B cell (primary cell): ENCODE results near the gene FRYL. TPM values are rescaled to one million over a fixed set of nuclear protein-coding genes. Genes with fewer than 3 reads are reported as not detected.
"Not testable (repeated sequence)": the region's sequence is repeated elsewhere in the genome, so short reads cannot be mapped to it uniquely, and the experiment has no call there.

Source experiments
- ATAC-seq: fragments of 200-7000 bp; cut with Tn5 transposase; one replicate; pipeline ENCODE4 v1.10.0; 2021; ENCODE audit warnings: low read depth, mild to moderate bottlenecking, moderate number of reproducible peaks, moderate library complexity
- CTCF ChIA-PET: fragments of 350-600 bp; sonication (Branson Sonifier 250); formaldehyde crosslinking; loops from one replicate; lab custom pipeline; 2021; ENCODE audit warnings: antibody characterized with exemption, inconsistent platforms; lab: Charles Lee
- POLR2A ChIA-PET: fragments of 350-600 bp; sonication (Branson Sonifier 250); formaldehyde crosslinking; loops from one replicate; lab custom pipeline; 2021; ENCODE audit warnings: antibody characterized with exemption; lab: Charles Lee
- DNase-seq: peaks from one replicate; pipeline ENCODE4 v3.0.0; 2013
- H2AFZ ChIP-seq: 2 replicates; pipeline ENCODE4 v1.6.1; 2012; ENCODE audit warnings: mild to moderate bottlenecking, low read depth, low read length; ENCODE audit not compliant: insufficient read depth, poor library complexity, severe bottlenecking
- H3K27ac ChIP-seq, 2 donors: 1 replicate in 1 of 2; 2 replicates in 1 of 2; pipeline ENCODE4 v1.5.1; 2012 to 2013; ENCODE audit warnings: low read length in 2 of 2, mild to moderate bottlenecking in 2 of 2, moderate library complexity in 1 of 2
- H3K27me3 ChIP-seq, 4 experiments: fragments of 200-600 bp in 1 of 4; sonication (generic) in 1 of 4; replicated peaks in 1 of 4; 1 replicate in 2 of 4; 2 replicates in 2 of 4; pipeline versions ENCODE4 v1.6.1 to v1.7.0; 2013 to 2016; ENCODE audit warnings: low read length in 3 of 4, mild to moderate bottlenecking in 2 of 4, mixed read lengths in 1 of 4, moderate library complexity in 1 of 4; ENCODE audit not compliant: insufficient read depth in 4 of 4, control insufficient read depth in 3 of 4; ENCODE audit errors: control extremely low read depth in 1 of 4
- H3K36me3 ChIP-seq, 2 experiments: replicated peaks in 1 of 2; 1 replicate in 1 of 2; 2 replicates in 1 of 2; pipeline versions ENCODE4 v1.6.1 to v1.7.1; 2013; ENCODE audit warnings: low read length in 1 of 2; ENCODE audit not compliant: insufficient read depth in 2 of 2, control insufficient read depth in 1 of 2; ENCODE audit errors: control extremely low read depth in 1 of 2, extremely low read depth in 1 of 2
- H3K4me1 ChIP-seq, 2 donors: fragments of 200-600 bp in 1 of 2; sonication (generic) in 1 of 2; 1 replicate in 1 of 2; 2 replicates in 1 of 2; pipeline versions ENCODE4 v1.5.1 to v1.6.1; 2013 to 2017; ENCODE audit warnings: low read length in 2 of 2; ENCODE audit not compliant: control insufficient read depth in 2 of 2, insufficient read depth in 2 of 2
- H3K4me2 ChIP-seq: replicated peaks from 2 replicates; pipeline ENCODE3; 2012; ENCODE audit warnings: mild to moderate bottlenecking, low read depth, low read length; ENCODE audit not compliant: poor library complexity, severe bottlenecking
- H3K4me3 ChIP-seq, 5 experiments: fragments of 200-600 bp in 1 of 5; sonication (generic) in 1 of 5; 1 replicate in 3 of 5; 2 replicates in 2 of 5; pipeline versions ENCODE4 v1.5.1 to v1.7.0; 2011 to 2016; ENCODE audit warnings: low read length in 4 of 5, mild to moderate bottlenecking in 4 of 5, low read depth in 2 of 5, control low read depth in 1 of 5, moderate library complexity in 1 of 5; ENCODE audit not compliant: insufficient read depth in 1 of 5; ENCODE audit errors: control extremely low read depth in 1 of 5, extremely low read depth in 1 of 5
- H3K79me2 ChIP-seq: fragments of 200-600 bp; sonication (generic); one replicate; pipeline ENCODE4 v1.6.0; 2016; ENCODE audit warnings: low read length; ENCODE audit not compliant: control insufficient read depth, insufficient read depth
- H3K9ac ChIP-seq: fragments of 200-600 bp; sonication (generic); 2 replicates; pipeline ENCODE4 v1.6.1; 2017; ENCODE audit warnings: mild to moderate bottlenecking, low read length, moderate library complexity
- H3K9me3 ChIP-seq, 3 donors: one replicate each; pipeline versions ENCODE4 v1.6.1 to v1.7.1; 2013; ENCODE audit warnings: low read length in 2 of 3; ENCODE audit not compliant: control insufficient read depth in 2 of 3, insufficient read depth in 1 of 3; ENCODE audit errors: control extremely low read depth in 1 of 3
- H4K20me1 ChIP-seq: 2 replicates; pipeline ENCODE4 v1.6.0; 2012; ENCODE audit warnings: mild to moderate bottlenecking, low read length; ENCODE audit not compliant: insufficient read depth, control insufficient read depth, poor library complexity, severe bottlenecking
- H3K27ac Mint-ChIP-seq: one replicate; pipeline ENCODE4 v1.8.0; 2021; ENCODE audit warnings: mixed read lengths
- H3K27me3 Mint-ChIP-seq: one replicate; pipeline ENCODE4 v1.8.0; 2021; ENCODE audit warnings: mixed read lengths
- H3K4me1 Mint-ChIP-seq: one replicate; pipeline ENCODE4 v1.8.0; 2021; ENCODE audit warnings: mixed read lengths
- H3K4me3 Mint-ChIP-seq: one replicate; pipeline ENCODE4 v1.8.0; 2021; ENCODE audit warnings: mixed read lengths
- H3K9me3 Mint-ChIP-seq: one replicate; pipeline ENCODE4 v1.8.0; 2022; ENCODE audit warnings: mixed read lengths; ENCODE audit not compliant: insufficient read depth
- EZH2 ChIP-seq: IDR thresholded peaks from 2 replicates; pipeline ENCODE4 v1.6.1; 2012; ENCODE audit warnings: borderline replicate concordance, low read depth, mild to moderate bottlenecking, moderate library complexity, low read length; ENCODE audit not compliant: insufficient read depth, poor library complexity, severe bottlenecking
- WGBS: methylation state at CpG from one replicate; pipeline ENCODE4 v1.1.5; 2013; ENCODE audit warnings: missing lambda C conversion rate; ENCODE audit not compliant: insufficient coverage; 5-methylcytosine and 5-hydroxymethylcytosine counted together
- intact Hi-C: fragments of 100-400 bp; cut with micrococcal nuclease; formaldehyde crosslinking; loops from one replicate; pipeline ENCODE4 v1.10.0; 2022
- polyA plus RNA-seq: library from polyadenylated mRNA; depleted of rRNA; stranded (reverse); fragments of >200 nt; gene quantifications from 2 replicates; pipeline ENCODE4 v1.2.3, GENCODE V29; 2012
- total RNA-seq, 2 donors: library from RNA; stranded (reverse); fragments of 120-200 nt in 1 of 2; gene quantifications; 1 replicate in 1 of 2; 2 replicates in 1 of 2; pipeline versions ENCODE4 v1.2.3 to v1.2.4, GENCODE V29; 2013 to 2022
- TF ChIP-seq, protein P1 (sequence below): fragments of 200-600 bp; IDR thresholded peaks from one replicate; pipeline ENCODE4 v1.8.0; 2022; ENCODE audit warnings: antibody characterized with exemption, mild to moderate bottlenecking

The FRYL gene
- total and polyA plus RNA-seq, 2 donors (not counting 1 experiment from before 2014, with no cell fraction given), result 15.5 to 138 TPM

DNA sequence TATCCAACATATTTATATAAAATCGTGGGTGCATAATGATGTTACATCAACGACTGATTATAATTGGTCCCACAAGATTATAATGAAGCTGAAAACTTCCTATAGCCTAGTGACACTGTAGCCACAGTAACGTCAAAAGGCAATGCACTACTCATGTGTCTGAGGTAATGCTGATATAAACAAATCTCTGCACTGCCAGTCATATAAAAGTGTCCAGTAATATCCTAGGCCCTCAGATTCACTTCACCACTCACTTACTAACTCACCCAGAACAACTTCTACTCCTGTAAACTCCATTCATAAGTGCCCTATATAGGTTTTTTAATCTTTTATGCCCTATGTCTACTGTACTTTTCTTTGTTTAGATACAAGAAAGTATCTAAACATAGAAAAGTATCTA lies 18.8 kb downstream of the FRYL start:
- Histone ChIP-seq H4K20me1 (peaks cover 76% of the 10 kb centered on the region), H2AFZ (no peak overlapping the region), H3K36me3 (peaks cover 2 to 6% of the 10 kb centered on the region in 2 experiments), H3K27me3 (no peaks in the 10 kb centered on the region), H3K4me3 (no peak overlapping the region), H3K9me3 (peaks cover 0 to 7% (median 1%) of the 10 kb centered on the region in 3 donors), H3K27ac (no peak overlapping the region), H3K9ac (no peak overlapping the region), H3K4me2 (no peak overlapping the region), H3K4me1 (peaks cover 4 to 10% of the 10 kb centered on the region in 2 donors), H3K79me2 (peaks cover 84% of the 10 kb centered on the region)
- intact Hi-C loops, result no loop called here
- Mint-ChIP-seq H3K4me3 (no peak overlapping the region), H3K4me1 (peaks cover 42% of the 10 kb centered on the region), H3K27me3 (no peaks in the 10 kb centered on the region), H3K27ac (no peak overlapping the region), H3K9me3 (no peaks in the 10 kb centered on the region)
- CTCF ChIA-PET, result interaction anchor here (0.7 kb wide), 1 partner anchor 59 kb away, joined by 3 read pairs; no protein-coding TSS in a partner anchor
- WGBS, result no CpG with 5 or more reads among the region's 3 CpGs
- POLR2A ChIA-PET, result no interaction called here
- ATAC-seq, result no peak
- DNase-seq, result no peak
- TF ChIP-seq, protein P1, sequence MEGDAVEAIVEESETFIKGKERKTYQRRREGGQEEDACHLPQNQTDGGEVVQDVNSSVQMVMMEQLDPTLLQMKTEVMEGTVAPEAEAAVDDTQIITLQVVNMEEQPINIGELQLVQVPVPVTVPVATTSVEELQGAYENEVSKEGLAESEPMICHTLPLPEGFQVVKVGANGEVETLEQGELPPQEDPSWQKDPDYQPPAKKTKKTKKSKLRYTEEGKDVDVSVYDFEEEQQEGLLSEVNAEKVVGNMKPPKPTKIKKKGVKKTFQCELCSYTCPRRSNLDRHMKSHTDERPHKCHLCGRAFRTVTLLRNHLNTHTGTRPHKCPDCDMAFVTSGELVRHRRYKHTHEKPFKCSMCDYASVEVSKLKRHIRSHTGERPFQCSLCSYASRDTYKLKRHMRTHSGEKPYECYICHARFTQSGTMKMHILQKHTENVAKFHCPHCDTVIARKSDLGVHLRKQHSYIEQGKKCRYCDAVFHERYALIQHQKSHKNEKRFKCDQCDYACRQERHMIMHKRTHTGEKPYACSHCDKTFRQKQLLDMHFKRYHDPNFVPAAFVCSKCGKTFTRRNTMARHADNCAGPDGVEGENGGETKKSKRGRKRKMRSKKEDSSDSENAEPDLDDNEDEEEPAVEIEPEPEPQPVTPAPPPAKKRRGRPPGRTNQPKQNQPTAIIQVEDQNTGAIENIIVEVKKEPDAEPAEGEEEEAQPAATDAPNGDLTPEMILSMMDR, result no peak
- TF ChIP-seq EZH2, result no peak

DNA sequence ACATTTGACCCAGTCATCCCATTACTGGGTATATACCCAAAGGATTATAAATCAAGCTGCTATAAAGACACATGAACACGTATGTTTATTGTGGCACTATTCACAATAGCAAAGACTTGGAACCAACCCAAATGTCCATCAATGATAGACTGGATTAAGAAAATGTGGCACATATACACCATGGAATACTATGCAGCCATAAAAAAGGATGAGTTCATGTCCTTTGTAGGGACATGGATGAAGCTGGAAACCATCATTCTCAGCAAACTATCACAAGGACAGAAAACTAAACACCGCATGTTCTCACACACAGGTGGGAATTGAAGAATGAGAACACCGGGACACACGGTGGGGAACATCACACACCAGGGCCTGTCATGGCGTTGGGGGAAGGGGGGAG lies 21.4 kb downstream of the FRYL start:
- CTCF ChIA-PET, H3K4me3 Mint-ChIP-seq, DNase-seq, H3K27ac Mint-ChIP-seq, H3K36me3 ChIP-seq, POLR2A ChIA-PET, H2AFZ ChIP-seq, H3K9me3 Mint-ChIP-seq, H3K27me3 Mint-ChIP-seq, H3K9ac ChIP-seq, H3K27ac ChIP-seq, H3K4me2 ChIP-seq, H3K4me1 ChIP-seq, ATAC-seq, H3K27me3 ChIP-seq, H3K4me3 ChIP-seq, intact Hi-C loops: not testable (repeated sequence)
- WGBS, result no CpG with 5 or more reads among the region's 5 CpGs
- peaks cover 38% of the 10 kb centered on the region for H3K4me1 Mint-ChIP-seq
- peaks cover 0 to 11% (median 1%) of the 10 kb centered on the region in 3 donors for H3K9me3 ChIP-seq
- peaks cover 84% of the 10 kb centered on the region for H3K79me2 ChIP-seq
- peaks cover 76% of the 10 kb centered on the region for H4K20me1 ChIP-seq
